ENCODE results near the gene MARS1.
A peak's percentile ranks its signal among the peaks of the same experiment; 100 is the strongest.
"Not testable (repeated sequence)": the region's sequence is repeated elsewhere in the genome, so short reads cannot be mapped to it uniquely, and the experiment has no call there.

Gene MARS1

DNA sequence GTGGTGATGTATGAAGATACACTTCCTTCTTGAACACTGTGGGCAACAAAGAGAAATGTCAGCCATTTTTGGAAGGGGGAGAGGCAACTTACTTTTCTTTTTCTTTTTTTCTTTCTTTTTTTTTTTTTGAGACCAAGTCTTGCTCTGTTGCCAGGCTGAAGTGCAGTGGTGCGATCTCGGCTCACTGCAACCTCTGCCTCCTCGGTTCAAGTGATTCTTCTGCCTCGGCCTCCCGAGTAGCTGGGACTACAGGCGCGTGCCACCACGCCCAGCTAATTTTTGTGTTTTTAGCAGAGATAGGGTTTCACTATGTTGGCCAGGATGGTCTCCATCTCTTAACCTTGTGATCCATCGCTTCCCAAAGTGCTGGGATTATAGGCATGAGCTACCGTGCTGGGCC is 29.9 kb downstream of the MARS1 start:
- DNase-seq (ENCODE audit: low read depth in 2 of 2), result not testable (repeated sequence)

DNA sequence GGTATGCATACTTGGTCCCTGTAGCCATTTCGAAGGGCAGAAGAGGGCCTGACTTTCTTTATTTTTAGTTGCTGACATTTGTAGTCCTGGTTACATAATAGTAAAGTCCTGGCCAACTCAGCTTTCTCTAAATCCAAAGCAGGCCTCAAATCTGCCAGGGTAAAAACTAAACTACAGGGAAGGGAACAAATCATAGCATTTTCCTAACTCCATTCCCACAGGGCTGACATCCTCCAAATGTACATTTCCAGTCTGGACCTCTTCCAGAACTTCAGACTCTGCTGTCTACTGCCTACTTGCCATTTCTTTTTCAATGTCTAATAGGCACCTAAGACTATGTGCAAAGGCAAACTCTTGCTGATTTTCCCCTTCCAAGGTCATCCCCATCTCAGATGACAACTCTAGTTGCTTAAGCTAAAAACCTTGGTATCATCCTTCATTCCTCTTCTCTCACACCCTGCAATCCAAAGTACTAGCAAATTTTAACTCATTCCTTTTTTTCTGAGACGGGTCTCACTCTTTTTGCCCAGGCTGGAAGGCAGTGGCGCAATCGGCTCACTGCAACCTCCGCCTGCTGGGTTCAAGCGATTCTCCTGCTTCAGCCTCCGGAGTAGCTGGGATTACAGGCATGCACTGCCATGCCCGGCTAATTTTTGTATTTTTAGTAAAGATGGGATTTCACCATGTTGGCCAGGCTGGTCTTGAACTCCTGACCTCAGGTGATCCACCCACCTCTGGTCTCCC is 30.5 kb downstream of the MARS1 start:
- DNase-seq (ENCODE audit: low read depth in 2 of 2), result no peak

DNA sequence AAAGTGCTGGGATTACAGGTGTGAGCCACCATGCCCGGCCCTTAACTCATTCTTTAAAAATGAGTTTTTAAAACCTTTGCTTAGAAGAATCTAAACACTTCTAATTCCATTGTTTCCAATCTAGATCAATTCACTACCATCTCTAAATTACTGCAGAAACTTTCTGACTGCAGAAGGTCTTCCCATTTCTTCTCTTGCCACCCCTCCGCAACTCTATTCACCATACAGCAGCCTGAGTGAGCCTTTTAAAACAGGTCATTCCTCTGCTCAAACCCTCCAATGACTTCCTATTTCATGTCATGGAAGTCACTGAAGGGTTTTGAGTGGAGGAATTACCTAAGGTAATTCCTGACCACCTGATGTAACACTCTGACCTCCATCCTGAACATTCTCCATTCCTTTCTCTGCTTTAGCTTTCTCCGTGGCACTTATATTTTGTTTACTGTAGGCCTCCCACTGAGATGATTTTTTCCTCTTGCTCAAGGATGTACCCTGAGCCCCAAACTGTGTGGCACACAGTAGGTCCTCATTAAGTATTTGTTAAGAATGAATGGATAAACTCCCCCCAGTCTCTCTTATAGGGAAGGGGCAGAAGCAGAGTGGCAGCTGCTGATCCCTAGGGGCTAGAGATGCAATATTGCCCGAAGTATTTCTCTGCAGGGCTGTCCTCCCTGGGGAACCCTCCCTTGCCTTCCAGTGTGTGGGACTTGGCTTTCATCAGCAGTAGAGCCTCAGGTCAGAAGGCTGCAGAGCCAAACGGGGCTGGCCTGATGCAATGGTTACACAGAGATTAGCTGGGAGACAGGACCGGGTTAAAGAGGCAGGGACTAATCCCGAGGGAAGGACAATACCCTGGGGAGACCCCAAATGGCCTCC is 31.3 kb downstream of the MARS1 start:
- no peak for DNase-seq (ENCODE audit: low read depth in 2 of 2)

DNA sequence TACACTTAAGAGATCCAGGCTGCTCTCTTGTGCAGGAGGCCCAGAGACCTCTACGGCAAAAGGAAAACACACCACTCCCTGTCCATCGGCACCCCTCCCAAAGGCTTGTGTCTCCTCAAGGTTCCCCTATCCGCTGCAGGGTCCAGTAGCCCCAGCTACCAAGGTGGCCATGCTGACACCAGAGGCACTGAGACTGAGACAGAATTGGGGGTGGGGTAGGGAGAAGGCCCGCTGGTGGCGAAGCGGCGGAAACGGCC is 31.9 kb downstream of the MARS1 start:
- no peak for DNase-seq (ENCODE audit: low read depth in 2 of 2)

DNA sequence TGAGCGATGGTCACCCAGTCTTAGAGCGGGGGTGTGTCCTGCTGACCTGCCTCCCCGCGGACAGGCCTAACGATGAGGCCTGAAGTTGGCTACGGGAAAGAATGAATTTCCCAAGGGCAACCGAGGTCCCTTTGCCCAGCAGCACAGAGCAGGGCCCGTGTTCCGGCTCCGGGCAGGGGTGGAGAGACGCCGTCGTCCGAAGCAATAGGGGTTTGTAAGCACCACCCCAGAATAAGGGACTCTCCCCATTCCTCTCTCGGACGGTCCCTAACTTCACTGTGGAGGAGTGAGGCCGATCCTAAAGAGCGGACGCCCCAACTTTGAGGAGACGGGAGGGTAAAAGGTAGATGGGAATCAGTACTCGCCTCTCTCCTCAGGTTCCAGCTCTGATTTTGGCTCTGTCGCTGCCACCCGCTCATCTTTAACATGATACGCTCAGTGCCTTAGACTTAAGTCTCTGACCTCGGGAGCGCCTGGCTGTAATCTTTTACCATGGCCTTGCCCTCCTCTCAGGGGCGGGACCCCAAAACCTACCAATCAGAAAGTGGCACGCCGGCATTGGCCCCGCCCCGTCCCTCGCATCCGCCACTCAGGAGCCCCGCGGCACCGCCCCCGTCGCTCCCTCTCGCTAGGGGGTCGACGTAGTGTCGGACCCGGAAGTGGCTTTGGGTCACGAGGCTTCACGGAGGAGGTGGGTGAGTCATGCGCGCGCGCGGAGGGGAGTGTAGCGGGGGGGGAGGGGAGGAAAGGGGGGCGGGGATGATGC is 32.4 kb downstream of the MARS1 start, which contains the start of gene DDIT3:
TSS of gene DDIT3 (minus strand) at position 462 of the 766 bp plus-strand sequence. CDS start 3,108 bp downstream, outside the sequence.
- DNase-seq (ENCODE audit: low read depth in 2 of 2), result peak; percentile 99

DNA sequence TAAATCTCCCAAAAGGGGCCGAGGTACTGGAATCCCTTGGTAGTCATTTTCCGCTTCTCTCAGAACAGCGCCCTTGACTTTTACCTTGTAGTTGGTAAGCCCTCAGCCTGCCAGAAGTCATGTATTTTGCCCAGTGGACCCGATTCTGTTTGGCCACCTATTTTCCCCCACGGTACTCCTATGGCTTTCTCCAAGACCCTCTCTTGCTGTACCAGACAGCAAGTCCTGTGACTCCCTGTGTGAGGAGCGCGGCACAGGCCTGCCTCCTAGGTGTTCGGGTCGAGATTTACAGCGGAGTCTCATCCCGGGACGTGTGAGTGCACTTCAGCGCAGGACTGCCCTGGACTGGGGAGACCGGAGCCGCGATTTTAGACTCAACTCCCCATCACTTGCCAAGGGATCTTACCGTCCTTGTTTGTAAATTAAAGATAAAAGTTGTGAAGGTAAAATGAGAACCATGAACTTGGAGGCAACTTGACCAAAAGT is 33.7 kb downstream of the MARS1 start:
- no peak for DNase-seq (ENCODE audit: low read depth in 2 of 2)

DNA sequence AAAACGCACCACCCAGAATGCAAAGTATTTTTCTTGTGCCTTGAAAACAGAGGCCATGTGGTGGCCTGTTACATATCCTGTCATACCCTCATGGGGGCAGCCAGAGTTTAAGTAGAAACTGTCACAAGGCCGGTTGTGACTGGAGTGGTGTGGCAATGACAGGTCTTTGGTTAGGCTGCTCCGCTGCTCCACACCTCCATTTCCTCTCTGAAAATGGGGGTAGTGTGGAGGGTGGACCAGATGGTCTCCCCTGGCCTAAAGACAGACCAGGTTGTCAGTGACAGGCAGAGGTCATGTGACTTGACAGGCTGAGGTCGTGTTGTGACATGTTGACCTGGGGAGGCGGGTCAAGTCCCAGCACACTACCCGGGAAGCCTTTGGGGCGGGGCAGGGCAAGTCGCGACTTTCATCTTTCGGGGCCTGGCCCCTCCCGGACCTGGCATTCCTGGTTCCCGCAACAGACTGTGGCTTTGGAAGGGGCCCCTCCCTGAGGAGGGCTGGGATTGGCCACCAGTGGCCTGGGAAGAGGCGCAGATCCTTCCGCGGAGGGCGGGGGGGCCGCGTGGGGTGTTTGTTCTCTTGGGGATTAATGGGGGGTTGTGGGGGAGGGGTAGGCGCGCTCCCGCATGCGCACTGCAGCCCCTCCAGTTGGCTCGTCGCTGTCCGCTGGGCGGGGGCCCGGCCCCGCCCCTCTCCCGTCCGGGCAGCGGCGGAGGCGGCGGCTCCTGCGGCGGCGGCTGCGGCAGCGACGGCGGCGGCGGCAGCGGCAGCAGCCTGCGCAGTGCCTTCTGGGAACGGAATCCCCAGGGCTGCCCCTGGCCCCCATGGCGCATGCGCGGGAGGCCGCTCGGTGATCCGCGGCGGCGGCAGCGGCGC is 34.4 kb downstream of the MARS1 start, which contains the start of gene MBD6:
TSS of gene MBD6 (plus strand) at position 814 of the 876 bp plus-strand sequence. CDS start 1,480 bp downstream, outside the sequence.
- peak; percentile 68 to 76 for DNase-seq (ENCODE audit: low read depth in 2 of 2)

DNA sequence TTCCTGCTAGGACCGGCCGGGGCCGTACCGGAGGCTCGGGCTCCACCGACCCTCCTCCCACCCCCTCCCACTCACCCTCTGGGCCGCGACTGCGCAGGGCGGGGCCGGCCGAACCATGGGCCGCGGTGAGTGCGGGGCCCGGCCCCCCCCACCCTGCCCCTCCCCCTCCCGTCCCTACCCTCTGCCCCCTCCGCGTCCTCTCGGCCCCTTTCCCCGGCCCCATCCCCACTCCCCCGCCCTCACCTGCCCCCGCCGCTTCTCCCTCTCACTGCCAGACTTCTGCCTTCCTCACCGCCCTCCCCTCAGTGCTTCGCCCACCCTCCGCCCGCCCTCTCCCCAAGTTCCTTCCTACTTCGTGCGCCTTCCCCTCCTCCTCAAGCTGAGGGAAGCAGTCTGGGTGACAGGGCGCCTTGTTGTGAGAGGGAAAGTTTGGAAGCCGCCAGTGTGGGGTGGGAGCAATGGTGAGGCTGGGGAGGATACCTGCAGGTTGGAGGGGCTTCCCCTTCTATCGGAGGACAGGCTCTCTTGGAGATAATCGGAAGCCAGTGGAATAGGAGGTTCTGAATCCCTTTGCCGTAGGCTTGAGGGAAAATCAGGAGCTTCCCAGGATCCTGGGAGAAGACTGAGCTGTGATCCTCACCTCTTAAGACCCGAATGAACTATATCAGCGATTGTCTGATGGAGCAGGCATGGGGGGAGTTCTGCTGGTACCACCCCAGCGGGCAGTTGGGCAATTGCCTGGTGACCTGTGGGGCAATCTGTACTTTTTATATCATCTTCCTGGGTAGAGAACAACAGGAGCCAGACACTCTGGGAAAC is 35.2 kb downstream of the MARS1 start:
- no peak for DNase-seq (ENCODE audit: low read depth in 2 of 2)

DNA sequence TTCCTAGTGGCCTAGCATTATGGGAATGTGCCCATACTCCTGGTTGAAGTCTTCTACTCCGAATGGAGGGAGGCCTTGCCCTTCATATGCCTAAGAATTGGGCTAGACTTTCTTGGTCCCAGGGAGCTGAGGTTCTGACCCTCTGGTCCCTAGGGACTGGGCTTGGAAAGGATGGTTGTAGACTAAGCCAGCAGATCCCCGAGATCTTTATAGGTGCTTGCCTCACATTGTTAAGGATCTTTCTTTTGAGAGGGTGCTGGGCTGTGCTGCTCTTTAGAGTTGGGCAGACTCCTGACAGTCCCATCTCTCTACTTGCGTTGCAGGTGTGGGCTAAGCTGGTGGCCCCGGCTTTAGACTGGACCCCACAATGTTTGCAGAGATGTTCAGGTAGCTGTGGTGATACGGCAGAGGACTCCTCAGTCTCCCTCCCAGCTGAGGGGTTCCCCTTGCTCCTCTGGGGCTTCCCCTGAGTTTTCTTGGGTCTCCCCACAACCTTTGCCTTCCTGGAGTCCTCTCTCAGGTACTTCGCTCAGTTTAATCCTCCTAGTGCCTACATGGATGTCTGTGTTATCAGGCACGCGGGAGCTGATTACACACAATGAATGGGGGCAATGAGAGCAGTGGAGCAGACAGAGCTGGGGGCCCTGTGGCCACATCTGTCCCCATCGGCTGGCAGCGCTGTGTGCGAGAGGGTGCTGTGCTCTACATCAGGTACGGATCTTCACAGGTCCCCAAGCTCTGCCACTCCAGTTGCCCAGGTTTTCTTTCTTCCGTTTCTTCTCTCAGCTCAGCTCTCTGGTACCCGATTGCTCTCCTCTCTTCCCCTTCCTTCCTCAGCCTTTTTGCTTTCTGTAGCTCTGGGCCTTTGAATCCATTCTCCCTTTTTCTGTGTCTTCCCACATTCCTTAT is 36.1 kb downstream of the MARS1 start:
- DNase-seq (ENCODE audit: low read depth in 2 of 2), result no peak

DNA sequence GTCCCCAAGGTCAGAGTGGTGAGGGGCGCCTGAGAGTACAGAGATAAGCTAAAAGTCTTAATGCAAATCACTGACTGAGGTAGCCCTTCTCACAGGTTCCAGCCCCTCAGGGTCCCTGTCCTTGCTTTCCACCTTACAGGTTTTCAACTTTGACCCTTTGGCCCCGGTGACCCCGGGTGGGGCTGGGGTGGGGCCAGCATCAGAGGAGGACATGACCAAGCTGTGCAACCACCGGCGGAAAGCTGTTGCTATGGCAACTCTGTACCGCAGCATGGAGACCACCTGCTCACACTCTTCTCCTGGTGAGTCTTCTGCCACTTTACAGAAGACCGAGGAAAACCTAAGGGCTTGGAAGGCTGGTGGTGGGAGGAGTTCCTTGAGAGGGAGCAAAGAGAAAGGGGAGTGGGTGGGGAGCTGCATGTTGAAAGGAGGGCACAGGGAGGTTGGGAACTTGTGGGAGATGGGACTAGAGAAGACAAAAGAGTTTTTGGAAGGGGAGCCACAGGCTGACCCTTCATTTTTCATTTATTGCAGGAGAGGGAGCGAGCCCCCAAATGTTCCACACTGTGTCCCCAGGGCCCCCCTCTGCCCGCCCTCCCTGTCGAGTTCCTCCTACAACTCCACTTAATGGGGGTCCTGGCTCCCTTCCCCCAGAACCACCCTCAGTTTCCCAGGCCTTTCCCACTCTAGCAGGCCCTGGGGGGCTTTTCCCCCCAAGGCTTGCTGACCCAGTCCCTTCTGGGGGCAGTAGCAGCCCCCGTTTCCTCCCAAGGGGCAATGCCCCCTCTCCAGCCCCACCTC is 37.1 kb downstream of the MARS1 start:
- DNase-seq (ENCODE audit: low read depth in 2 of 2), result no peak

DNA sequence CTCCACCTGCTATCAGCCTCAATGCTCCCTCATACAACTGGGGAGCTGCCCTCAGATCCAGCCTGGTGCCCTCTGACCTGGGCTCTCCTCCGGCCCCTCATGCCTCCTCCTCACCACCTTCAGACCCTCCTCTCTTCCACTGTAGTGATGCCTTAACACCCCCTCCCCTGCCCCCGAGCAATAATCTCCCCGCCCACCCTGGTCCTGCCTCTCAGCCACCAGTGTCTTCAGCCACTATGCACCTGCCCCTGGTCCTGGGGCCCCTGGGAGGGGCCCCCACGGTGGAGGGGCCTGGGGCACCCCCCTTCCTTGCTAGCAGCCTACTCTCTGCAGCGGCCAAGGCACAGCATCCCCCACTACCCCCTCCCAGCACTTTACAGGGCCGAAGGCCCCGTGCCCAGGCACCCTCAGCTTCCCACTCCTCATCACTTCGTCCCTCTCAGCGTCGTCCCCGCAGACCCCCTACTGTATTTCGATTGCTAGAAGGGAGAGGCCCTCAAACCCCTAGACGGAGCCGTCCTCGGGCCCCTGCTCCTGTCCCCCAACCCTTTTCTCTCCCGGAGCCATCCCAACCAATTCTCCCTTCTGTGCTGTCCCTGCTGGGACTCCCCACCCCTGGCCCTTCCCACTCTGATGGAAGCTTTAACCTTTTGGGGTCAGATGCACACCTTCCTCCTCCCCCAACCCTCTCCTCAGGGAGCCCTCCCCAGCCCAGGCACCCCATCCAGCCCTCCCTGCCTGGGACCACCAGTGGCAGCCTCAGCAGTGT is 37.9 kb downstream of the MARS1 start:
- no peak for DNase-seq (ENCODE audit: low read depth in 2 of 2)

DNA sequence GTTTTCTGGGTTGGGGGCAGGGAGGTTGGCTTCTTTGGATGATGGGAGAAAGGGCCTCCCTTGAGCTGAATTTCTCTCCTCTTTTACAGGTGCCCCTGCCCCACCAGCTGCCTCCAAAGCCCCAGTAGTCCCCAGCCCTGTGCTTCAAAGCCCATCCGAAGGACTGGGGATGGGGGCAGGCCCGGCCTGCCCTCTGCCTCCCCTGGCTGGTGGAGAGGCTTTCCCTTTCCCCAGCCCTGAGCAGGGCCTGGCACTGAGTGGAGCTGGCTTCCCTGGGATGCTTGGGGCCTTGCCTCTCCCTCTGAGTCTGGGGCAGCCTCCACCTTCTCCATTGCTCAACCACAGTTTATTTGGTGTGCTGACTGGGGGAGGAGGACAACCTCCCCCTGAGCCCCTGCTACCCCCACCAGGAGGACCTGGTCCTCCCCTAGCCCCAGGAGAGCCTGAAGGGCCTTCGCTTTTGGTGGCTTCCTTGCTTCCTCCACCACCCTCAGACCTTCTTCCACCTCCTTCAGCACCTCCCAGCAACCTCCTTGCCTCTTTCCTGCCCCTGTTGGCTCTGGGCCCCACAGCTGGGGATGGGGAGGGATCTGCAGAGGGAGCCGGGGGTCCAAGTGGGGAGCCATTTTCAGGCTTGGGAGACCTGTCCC is 38.7 kb downstream of the MARS1 start:
- DNase-seq (ENCODE audit: low read depth in 2 of 2), result no peak

DNA sequence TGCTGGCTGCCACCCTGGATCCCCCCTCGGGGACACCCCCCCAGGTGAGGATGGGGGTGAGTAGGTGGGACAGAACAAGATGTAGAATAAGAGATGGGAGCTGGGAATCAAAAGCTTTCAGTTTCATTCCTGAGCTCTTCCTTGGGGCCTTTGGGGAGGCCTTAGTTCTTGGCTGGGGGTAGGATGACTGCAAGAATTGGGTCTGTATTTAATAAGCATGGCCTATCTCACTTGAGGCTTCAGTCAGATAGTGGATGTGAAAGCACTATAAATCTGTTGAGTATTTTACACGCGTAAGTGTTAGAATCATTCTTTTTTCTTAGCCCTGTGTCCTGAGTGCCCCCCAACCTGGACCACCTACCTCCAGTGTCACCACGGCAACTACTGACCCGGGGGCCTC is 39.3 kb downstream of the MARS1 start:
- no peak for DNase-seq (ENCODE audit: low read depth in 2 of 2)

DNA sequence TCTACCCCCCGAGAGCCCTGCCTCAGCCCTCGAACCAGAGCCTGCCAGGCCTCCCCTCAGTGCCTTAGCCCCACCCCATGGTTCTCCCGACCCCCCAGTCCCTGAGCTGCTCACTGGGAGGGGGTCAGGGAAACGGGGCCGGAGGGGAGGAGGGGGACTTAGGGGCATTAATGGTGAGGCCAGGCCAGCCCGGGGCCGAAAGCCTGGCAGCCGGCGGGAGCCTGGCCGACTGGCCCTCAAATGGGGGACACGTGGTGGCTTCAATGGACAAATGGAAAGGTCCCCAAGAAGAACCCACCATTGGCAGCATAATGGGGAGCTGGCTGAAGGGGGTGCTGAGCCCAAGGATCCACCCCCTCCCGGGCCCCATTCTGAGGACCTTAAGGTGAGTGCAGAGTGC is 40.3 kb downstream of the MARS1 start:
- no peak for DNase-seq (ENCODE audit: low read depth in 2 of 2)

DNA sequence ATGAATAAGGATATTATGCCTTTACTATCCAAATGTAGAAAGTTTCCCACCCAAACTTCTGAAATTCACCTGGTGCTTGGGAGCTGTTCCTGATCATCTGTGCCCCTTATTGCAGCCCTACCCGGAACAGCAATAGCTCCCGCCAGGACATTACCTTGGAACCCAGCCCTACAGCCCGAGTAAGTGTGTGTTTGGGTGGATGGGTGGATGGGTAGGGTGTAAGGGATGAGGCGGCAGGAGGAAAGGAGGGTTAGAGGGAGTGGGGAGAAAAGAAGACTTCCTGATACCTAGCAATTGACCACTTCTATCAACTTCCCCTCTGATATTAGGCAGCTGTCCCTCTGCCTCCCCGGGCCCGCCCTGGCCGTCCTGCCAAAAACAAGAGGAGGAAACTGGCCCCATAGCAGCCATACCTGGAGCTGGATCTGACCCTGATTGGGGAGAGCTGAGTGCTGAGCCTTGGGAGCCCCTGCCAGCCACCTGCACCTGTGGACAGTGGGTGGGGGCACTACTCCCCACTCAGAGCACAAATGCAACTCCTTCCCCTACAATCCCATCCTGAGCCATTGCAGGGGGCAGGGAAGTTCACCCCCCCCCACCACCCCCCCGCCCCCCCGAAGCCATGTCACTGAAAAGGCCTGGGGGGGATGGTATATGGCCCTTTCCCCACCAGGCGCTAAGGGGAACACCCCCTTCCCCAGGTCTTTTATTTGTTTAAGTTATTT is 41.1 kb downstream of the MARS1 start:
- DNase-seq (ENCODE audit: low read depth in 2 of 2), result no peak

DNA sequence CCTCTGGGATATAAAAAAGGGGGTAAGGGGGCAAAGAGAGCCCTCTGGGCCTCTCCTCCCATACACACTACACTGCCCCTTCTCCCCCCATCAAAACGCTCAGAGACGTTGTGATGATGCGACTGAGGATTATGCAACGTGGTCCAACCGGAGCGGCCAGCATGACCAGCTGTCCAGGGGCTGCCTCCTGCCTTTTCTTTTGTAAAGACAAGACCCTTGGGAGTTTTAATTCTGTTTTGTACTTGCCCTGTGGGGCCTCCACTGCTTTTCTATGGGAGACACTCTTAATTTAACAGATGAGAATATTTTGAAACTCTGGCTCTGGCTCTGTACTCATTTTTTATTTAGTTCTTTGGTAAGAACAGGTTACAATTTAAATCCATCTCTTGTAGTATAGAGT is 42.0 kb downstream of the MARS1 start:
- no peak for DNase-seq (ENCODE audit: low read depth in 2 of 2)
